Suprapubic skin (tissue), 3 donors: ENCODE data around the gene SORCS2.

Experiments used
- POLR2AphosphoS5 ChIP-seq, 3 donors: sonication (generic); formaldehyde crosslinking; IDR thresholded peaks; one replicate each; pipeline ENCODE4 v1.6.1; 2017; ENCODE audit warnings: antibody characterized with exemption in 3 of 3
- TF ChIP-seq, protein P1 (sequence below), 2 donors: fragments of 200-600 bp in 1 of 2; fragments of 450-650 bp in 1 of 2; sonication (generic) in 1 of 2; IDR thresholded peaks; one replicate each; pipeline ENCODE4 v1.5.1; 2016 to 2019; ENCODE audit warnings: antibody characterized with exemption in 2 of 2, mild to moderate bottlenecking in 1 of 2, moderate library complexity in 1 of 2

- TF ChIP-seq, protein P1, sequence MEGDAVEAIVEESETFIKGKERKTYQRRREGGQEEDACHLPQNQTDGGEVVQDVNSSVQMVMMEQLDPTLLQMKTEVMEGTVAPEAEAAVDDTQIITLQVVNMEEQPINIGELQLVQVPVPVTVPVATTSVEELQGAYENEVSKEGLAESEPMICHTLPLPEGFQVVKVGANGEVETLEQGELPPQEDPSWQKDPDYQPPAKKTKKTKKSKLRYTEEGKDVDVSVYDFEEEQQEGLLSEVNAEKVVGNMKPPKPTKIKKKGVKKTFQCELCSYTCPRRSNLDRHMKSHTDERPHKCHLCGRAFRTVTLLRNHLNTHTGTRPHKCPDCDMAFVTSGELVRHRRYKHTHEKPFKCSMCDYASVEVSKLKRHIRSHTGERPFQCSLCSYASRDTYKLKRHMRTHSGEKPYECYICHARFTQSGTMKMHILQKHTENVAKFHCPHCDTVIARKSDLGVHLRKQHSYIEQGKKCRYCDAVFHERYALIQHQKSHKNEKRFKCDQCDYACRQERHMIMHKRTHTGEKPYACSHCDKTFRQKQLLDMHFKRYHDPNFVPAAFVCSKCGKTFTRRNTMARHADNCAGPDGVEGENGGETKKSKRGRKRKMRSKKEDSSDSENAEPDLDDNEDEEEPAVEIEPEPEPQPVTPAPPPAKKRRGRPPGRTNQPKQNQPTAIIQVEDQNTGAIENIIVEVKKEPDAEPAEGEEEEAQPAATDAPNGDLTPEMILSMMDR (IDR thresholded peaks at IDR 0.05) = no peak
- TF ChIP-seq POLR2AphosphoS5 (IDR thresholded peaks at IDR 0.05) = no peak
Measured at GRCh38 chr4:7312691-7313090, 120.4 kb downstream of the SORCS2 start.
